A673 (cell line): Measurements from ENCODE around the gene ADAT3.
"Not testable (repeated sequence)": the region's sequence is repeated elsewhere in the genome, so short reads cannot be mapped to it uniquely, and the experiment has no call there.

Experiments
- CTCF ChIP-seq: fragments of 300-800, 200-600 bp; sonication (generic); conservative IDR thresholded peaks from 2 replicates; pipeline ENCODE4 v1.5.1; 2017; ENCODE audit warnings: low read depth, mild to moderate bottlenecking, antibody characterized with exemption, low read length, moderate library complexity, mixed read lengths
- EZH2 ChIP-seq: fragments of 200-600 bp; sonication (generic); IDR thresholded peaks from 2 replicates; pipeline ENCODE4 v1.6.1; 2017; ENCODE audit warnings: borderline replicate concordance, low read depth, mild to moderate bottlenecking, mixed read lengths, antibody characterized with exemption, low read length; ENCODE audit not compliant: poor library complexity, severe bottlenecking

GRCh38 chr19:1877280-1877660, 27.9 kb upstream of the ADAT3 start:
- not testable (repeated sequence) for TF ChIP-seq CTCF, EZH2
